ENCODE measurements around the gene ABCA7.

ABCA7 gene

GRCh38 chr19:1057176-1057855 lies 17.4 kb downstream of the ABCA7 start:
- peak; percentile 52 for DNase-seq (ENCODE audit: low spot score)

DNA sequence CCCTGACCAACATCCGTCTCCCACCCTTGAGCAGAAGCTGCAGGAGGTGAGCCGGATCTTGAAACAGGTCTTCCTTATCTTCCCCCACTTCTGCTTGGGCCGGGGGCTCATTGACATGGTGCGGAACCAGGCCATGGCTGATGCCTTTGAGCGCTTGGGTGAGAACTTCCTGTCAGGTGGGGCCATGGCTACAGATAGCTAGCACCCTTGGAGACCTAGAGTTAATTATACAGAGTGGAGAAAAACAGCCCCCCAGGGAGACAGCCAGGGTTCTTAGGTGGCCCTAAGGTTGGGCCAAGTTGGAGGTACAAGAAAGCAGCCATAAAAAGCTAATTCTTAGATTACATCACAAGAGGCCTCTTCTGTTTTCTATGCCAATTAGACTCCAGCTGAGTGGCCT lies 18.2 kb downstream of the ABCA7 start:
- peak; percentile 11 for DNase-seq (ENCODE audit: low spot score)

DNA sequence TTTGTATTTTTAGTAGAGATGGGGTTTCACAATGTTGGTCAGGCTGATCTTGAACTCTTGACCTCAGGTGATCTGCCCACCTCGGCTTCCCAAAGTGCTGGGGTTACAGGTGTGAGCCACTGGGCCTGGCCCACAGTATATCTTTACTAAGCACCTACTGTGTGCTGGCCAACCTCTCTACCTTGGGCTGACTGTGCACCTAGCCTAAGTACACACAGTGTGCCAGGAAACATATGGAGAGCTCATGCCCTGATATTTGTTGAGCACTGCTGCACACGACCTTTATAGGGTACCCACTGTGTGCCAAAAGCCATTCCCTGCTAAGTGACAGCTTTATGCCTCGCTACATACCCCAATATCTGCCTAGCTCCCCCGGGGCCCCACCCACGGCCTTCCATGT lies 20.8 kb downstream of the ABCA7 start:
- no peak for DNase-seq (ENCODE audit: low spot score)

DNA sequence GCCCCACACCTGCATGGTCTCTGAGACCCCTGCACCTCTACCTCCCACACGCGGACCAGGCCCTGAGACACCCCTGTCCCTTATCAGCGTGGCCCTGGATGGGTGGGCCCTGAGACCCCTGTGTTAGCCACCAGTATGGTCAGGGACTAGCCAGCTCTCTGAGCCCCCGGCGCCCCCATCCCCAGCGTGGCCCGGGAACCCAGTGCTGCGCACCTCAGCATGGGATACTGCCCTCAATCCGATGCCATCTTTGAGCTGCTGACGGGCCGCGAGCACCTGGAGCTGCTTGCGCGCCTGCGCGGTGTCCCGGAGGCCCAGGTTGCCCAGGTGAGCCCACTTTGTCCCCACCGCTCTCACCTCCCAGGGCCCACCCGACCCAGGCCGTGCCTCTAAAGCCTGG lies 22.1 kb downstream of the ABCA7 start:
- DNase-seq (ENCODE audit: low spot score) = no peak

GRCh38 chr19:1062387-1063029 lies 22.6 kb downstream of the ABCA7 start:
- no peak for DNase-seq (ENCODE audit: low spot score)

DNA sequence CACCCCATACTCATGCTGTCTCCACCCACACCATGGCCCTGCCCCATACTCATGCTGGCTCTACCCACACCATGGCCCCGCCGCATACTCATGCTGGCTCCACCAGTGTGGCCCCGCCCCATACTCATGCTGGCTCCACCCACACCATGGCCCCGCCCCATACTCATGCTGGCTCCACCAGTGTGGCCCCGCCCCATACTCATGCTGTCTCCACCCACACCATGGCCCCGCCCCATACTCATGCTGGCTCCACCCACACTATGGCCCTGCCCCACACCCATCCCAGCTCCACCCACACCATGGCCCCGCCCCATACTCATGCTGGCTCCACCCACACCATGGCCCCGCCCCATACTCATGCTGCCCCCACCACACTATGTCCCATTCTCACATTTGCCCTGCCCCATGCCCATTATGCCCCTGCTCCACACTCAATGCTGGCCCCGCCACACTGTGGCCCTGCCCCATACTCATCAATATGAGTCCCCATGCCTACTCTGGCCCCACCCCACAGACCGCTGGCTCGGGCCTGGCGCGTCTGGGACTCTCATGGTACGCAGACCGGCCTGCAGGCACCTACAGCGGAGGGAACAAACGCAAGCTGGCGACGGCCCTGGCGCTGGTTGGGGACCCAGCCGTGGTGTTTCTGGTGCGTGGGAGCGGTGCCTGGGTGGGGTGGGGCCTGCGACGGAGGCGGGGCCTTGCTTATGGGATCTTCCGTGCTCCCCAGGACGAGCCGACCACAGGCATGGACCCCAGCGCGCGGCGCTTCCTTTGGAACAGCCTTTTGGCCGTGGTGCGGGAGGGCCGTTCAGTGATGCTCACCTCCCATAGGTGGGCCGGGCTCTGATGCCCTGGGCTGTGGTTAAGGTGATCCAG lies 23.4 kb downstream of the ABCA7 start:
- peak; percentile 96 for DNase-seq (ENCODE audit: low spot score)

DNA sequence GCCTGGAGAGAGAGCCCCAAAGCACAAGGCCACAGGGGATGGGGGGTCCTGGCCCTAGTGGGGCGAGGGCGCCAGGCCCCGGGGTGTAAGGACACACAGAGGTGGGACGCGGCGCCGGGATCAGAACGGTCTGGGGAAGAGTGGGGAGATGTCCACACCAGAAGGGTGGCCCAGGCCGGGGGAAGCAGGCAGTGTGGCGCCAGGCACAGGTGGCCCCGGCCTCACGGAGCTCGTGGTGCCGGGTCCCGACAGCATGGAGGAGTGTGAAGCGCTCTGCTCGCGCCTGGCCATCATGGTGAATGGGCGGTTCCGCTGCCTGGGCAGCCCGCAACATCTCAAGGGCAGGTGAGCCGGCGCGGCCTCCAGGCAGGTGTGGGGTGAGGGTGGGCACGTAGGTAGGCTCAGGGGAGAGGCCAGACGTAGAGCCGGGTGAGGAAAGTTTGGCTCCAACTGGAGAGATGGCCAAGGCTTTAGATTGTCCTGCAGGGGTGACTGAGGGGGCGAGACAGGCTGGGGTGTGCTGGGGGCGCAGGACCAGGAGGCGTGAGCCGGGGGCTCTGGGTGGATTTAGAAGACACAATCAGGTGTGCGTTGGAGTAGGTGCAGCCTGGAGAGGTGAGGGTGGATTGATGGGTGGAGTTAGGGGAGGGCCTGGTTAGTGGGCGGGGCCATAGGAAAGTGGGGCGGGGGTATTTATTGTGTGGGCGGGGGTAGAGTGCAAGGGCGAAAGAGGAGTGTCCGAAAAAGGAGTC lies 24.2 kb downstream of the ABCA7 start:
- DNase-seq (ENCODE audit: low spot score) = peak; percentile 45

DNA sequence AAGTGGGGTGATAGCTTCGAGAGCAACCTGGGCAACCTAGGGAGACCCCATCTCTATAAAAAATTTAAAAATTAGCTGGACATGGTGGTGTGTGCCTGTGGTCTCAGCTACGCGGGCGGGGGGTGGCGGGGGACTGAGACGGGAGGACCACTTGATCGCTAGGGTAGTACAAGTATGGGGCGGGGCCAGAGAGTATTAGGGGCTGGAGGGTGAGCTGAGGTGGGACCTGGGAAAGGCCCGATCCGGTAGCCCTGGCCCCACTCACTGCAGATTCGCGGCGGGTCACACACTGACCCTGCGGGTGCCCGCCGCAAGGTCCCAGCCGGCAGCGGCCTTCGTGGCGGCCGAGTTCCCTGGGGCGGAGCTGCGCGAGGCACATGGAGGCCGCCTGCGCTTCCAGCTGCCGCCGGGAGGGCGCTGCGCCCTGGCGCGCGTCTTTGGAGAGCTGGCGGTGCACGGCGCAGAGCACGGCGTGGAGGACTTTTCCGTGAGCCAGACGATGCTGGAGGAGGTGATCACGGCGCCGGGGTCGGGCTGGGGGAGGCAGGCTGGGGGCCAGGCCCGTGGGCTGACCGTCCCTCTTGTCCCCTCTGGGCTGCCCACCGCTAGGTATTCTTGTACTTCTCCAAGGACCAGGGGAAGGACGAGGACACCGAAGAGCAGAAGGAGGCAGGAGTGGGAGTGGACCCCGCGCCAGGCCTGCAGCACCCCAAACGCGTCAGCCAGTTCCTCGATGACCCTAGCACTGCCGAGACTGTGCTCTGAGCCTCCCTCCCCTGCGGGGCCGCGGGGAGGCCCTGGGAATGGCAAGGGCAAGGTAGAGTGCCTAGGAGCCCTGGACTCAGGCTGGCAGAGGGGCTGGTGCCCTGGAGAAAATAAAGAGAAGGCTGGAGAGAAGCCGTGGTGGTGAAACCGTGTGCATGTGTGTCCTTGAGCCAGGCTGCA lies 25.0 kb downstream of the ABCA7 start:
- DNase-seq (ENCODE audit: low spot score) = peak; percentile 66

- DNase-seq (ENCODE audit: low spot score) = no peak
These were observed 25.8 kb downstream of the ABCA7 start for GRCh38 chr19:1065606-1066109.

DNA sequence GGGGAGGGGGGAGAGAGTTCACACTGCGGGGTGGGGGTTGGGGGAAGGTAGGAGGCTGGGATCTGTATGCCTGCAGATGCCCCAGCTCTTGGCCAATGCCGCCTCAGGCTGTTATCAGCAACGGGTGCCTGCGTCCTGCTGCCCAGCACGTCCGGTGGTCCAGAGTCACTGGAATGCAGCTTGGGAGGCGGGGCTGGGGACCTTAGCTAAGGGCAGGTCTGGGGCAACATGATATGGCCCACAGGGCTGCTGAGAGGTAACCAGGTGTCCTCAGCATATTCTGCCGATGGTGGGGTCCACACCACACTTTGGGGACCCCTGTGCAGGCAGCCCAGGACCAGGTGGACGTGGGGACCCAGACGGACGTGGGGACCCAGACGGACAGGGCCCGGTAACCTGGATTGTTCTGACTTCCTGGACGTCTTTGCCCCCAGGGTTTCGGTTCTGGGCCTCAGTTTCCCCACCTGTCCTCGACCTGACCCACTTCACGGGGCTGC lies 26.4 kb downstream of the ABCA7 start:
- DNase-seq (ENCODE audit: low spot score) = no peak

GRCh38 chr19:1066748-1067340 lies 26.9 kb downstream of the ABCA7 start, which contains the start of gene ARHGAP45:
ARHGAP45 (plus strand) TSS chr19:1067167; CDS start chr19:1067406, 239 bp downstream.
- DNase-seq (ENCODE audit: low spot score) = peak; percentile 89

- no peak for DNase-seq (ENCODE audit: low spot score)
These were observed 27.5 kb downstream of the ABCA7 start for GRCh38 chr19:1067341-1067957.

GRCh38 chr19:1068009-1069001 lies 28.4 kb downstream of the ABCA7 start:
- peak; percentile 55 for DNase-seq (ENCODE audit: low spot score)

- DNase-seq (ENCODE audit: low spot score) = peak; percentile 76
These were observed 29.3 kb downstream of the ABCA7 start for GRCh38 chr19:1069009-1069779.

DNA sequence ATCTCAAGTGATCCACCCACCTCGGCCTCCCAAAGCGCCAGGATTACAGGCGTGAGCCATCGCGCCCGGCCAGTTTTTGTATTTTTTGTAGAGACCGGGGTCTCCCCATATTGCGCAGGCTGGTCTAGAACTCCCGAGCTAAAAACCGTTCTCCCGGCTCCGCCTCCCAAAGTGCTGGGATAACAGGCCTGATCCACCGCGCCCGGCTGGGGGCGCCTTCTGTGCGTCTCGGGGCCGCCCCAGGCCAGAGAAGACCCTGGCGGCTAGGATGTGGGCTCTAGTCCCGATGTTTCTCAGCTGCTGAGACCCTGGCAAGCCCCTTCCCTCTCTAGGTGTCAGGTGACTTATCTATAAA lies 30.6 kb downstream of the ABCA7 start:
- no peak for DNase-seq (ENCODE audit: low spot score)

- no peak for DNase-seq (ENCODE audit: low spot score)
These were observed 31.3 kb downstream of the ABCA7 start for GRCh38 chr19:1070931-1071791.
